ENCODE data around the gene TTC17. TPM values are rescaled to one million over a fixed set of nuclear protein-coding genes. Genes with fewer than 3 reads are reported as not detected.
"Not testable (repeated sequence)": the region's sequence is repeated elsewhere in the genome, so short reads cannot be mapped to it uniquely, and the experiment has no call there.

Gene TTC17
- total RNA-seq, 1 experiment from 2014 or later, result 68.8 TPM

GRCh38 chr11:43367382-43368178 is 8.9 kb downstream of the TTC17 start:
- peak; percentile 70 to 83 for DNase-seq
- no peaks in the 10 kb centered on the region for H3K9me3 ChIP-seq (replicated peaks)
- H3K27ac ChIP-seq, result peak overlapping the region; percentile 96

GRCh38 chr11:43376065-43376464 is 17.3 kb downstream of the TTC17 start:
- Histone ChIP-seq H3K9me3 (replicated peaks) (no peaks in the 10 kb centered on the region), H3K36me3 (peaks cover 32% of the 10 kb centered on the region), H3K27me3 (no peaks in the 10 kb centered on the region), H3K27ac (no peak overlapping the region), H3K4me1 (no peaks in the 10 kb centered on the region), H3K4me3 (no peak overlapping the region)
- no peak for DNase-seq

More at GRCh38 chr11:43367382-43368178, 8.9 kb downstream of the TTC17 start:
- Histone ChIP-seq H3K4me3 (peak overlapping the region; percentile 27), H3K36me3 (peaks cover 16% of the 10 kb centered on the region), H3K4me1 (peaks cover 34% of the 10 kb centered on the region), H3K27me3 (no peaks in the 10 kb centered on the region)

GRCh38 chr11:43376594-43376993 is 17.9 kb downstream of the TTC17 start:
- no peaks in the 10 kb centered on the region for H3K27me3 ChIP-seq
- no peak overlapping the region for H3K27ac ChIP-seq
- no peaks in the 10 kb centered on the region for H3K4me1 ChIP-seq
- H3K4me3 ChIP-seq, result no peak overlapping the region
- H3K9me3 ChIP-seq (replicated peaks), result no peaks in the 10 kb centered on the region
- H3K36me3 ChIP-seq, result peaks cover 33% of the 10 kb centered on the region
- DNase-seq, result no peak

GRCh38 chr11:43377389-43377788 is 18.7 kb downstream of the TTC17 start:
- no peaks in the 10 kb centered on the region for H3K27me3 ChIP-seq
- no peaks in the 10 kb centered on the region for H3K9me3 ChIP-seq (replicated peaks)
- DNase-seq, result no peak
- H3K36me3 ChIP-seq, result peaks cover 38% of the 10 kb centered on the region
- no peak overlapping the region for H3K27ac ChIP-seq
- H3K4me3 ChIP-seq, result no peak overlapping the region
- no peaks in the 10 kb centered on the region for H3K4me1 ChIP-seq

- H3K4me3 ChIP-seq, result no peak overlapping the region
- no peaks in the 10 kb centered on the region for H3K9me3 ChIP-seq (replicated peaks)
- no peak for DNase-seq
- peaks cover 37% of the 10 kb centered on the region for H3K36me3 ChIP-seq
- H3K27me3 ChIP-seq, result no peaks in the 10 kb centered on the region
- H3K27ac ChIP-seq, result no peak overlapping the region
- H3K4me1 ChIP-seq, result no peaks in the 10 kb centered on the region
Measured at GRCh38 chr11:43378897-43379296, 20.2 kb downstream of the TTC17 start.

- H3K36me3 ChIP-seq, result peaks cover 46% of the 10 kb centered on the region
- no peak overlapping the region for H3K27ac ChIP-seq
- H3K9me3 ChIP-seq (replicated peaks), result no peaks in the 10 kb centered on the region
- no peak for DNase-seq
- no peaks in the 10 kb centered on the region for H3K27me3 ChIP-seq
- H3K4me1 ChIP-seq, result no peaks in the 10 kb centered on the region
- no peak overlapping the region for H3K4me3 ChIP-seq
Measured at GRCh38 chr11:43381802-43382201, 23.1 kb downstream of the TTC17 start.

- Histone ChIP-seq H3K4me1 (no peaks in the 10 kb centered on the region), H3K4me3 (no peak overlapping the region), H3K27me3 (no peaks in the 10 kb centered on the region), H3K9me3 (replicated peaks) (no peaks in the 10 kb centered on the region), H3K36me3 (peaks cover 53% of the 10 kb centered on the region), H3K27ac (no peak overlapping the region)
- DNase-seq, result no peak
Measured at GRCh38 chr11:43382614-43383013, 23.9 kb downstream of the TTC17 start.

- Histone ChIP-seq H3K27ac (no peak overlapping the region), H3K4me1 (no peaks in the 10 kb centered on the region), H3K4me3 (no peak overlapping the region), H3K27me3 (no peaks in the 10 kb centered on the region), H3K36me3 (peaks cover 55% of the 10 kb centered on the region), H3K9me3 (replicated peaks) (no peaks in the 10 kb centered on the region)
- DNase-seq, result no peak
Measured at GRCh38 chr11:43384393-43384792, 25.7 kb downstream of the TTC17 start.

- Histone ChIP-seq H3K4me3 (no peak overlapping the region), H3K36me3 (peaks cover 59% of the 10 kb centered on the region), H3K27ac (no peak overlapping the region), H3K27me3 (no peaks in the 10 kb centered on the region), H3K9me3 (replicated peaks) (no peaks in the 10 kb centered on the region), H3K4me1 (no peaks in the 10 kb centered on the region)
- no peak for DNase-seq
Measured at GRCh38 chr11:43392713-43393112, 34.0 kb downstream of the TTC17 start.

- H3K4me3 ChIP-seq, result no peak overlapping the region
- DNase-seq, result no peak
- no peaks in the 10 kb centered on the region for H3K9me3 ChIP-seq (replicated peaks)
- peaks cover 61% of the 10 kb centered on the region for H3K36me3 ChIP-seq
- H3K27ac ChIP-seq, result no peak overlapping the region
- H3K27me3 ChIP-seq, result no peaks in the 10 kb centered on the region
- H3K4me1 ChIP-seq, result no peaks in the 10 kb centered on the region
Measured at GRCh38 chr11:43393765-43394355, 35.1 kb downstream of the TTC17 start.

GRCh38 chr11:43396617-43397016 is 37.9 kb downstream of the TTC17 start:
- Histone ChIP-seq H3K4me3 (no peak overlapping the region), H3K9me3 (replicated peaks) (no peaks in the 10 kb centered on the region), H3K36me3 (peaks cover 69% of the 10 kb centered on the region), H3K27ac (no peak overlapping the region), H3K4me1 (no peaks in the 10 kb centered on the region), H3K27me3 (no peaks in the 10 kb centered on the region)
- no peak for DNase-seq

- no peaks in the 10 kb centered on the region for H3K27me3 ChIP-seq
- peaks cover 69% of the 10 kb centered on the region for H3K36me3 ChIP-seq
- no peak overlapping the region for H3K4me3 ChIP-seq
- no peak overlapping the region for H3K27ac ChIP-seq
- no peaks in the 10 kb centered on the region for H3K4me1 ChIP-seq
- no peak for DNase-seq
- H3K9me3 ChIP-seq (replicated peaks), result no peaks in the 10 kb centered on the region
Measured at GRCh38 chr11:43397251-43397650, 38.5 kb downstream of the TTC17 start.

- H3K4me1 ChIP-seq, result peaks cover under 1% of the 10 kb centered on the region; the same call in 1 of the 2 replicates
- peaks cover 71% of the 10 kb centered on the region for H3K36me3 ChIP-seq
- no peak overlapping the region for H3K4me3 ChIP-seq
- H3K9me3 ChIP-seq (replicated peaks), result no peaks in the 10 kb centered on the region
- H3K27me3 ChIP-seq, result no peaks in the 10 kb centered on the region
- no peak overlapping the region for H3K27ac ChIP-seq
- no peak for DNase-seq
Measured at GRCh38 chr11:43399983-43400630, 41.4 kb downstream of the TTC17 start.

- Histone ChIP-seq H3K4me1 (peaks cover 4% of the 10 kb centered on the region; the same call in 1 of the 2 replicates), H3K36me3 (peaks cover 81% of the 10 kb centered on the region), H3K9me3 (replicated peaks) (no peaks in the 10 kb centered on the region), H3K4me3 (no peak overlapping the region), H3K27me3 (no peaks in the 10 kb centered on the region), H3K27ac (no peak overlapping the region)
- DNase-seq, result no peak
Measured at GRCh38 chr11:43401252-43401651, 42.5 kb downstream of the TTC17 start.

- not testable (repeated sequence) for H3K27me3 ChIP-seq; H3K27ac ChIP-seq; H3K4me1 ChIP-seq; H3K9me3 ChIP-seq (replicated peaks); H3K4me3 ChIP-seq; DNase-seq
- H3K36me3 ChIP-seq, result peaks cover 80% of the 10 kb centered on the region
Measured at GRCh38 chr11:43401811-43402210, 43.1 kb downstream of the TTC17 start.
